Activated gamma-delta T cell treated with Interleukin-2 at 50 U/mL for 16 hours (primary cell): ENCODE measurements around the gene FAM50A.

ENCODE experiments used
- DNase-seq: peaks from one replicate; pipeline ENCODE4 v3.0.0-alpha.2; 2020

FAM50A gene

GRCh38 chrX:154466907-154467306 lies 23.0 kb downstream of the FAM50A start:
- no peak for DNase-seq

- DNase-seq: no peak
These were observed 23.6 kb downstream of the FAM50A start for GRCh38 chrX:154467556-154467955.

DNA sequence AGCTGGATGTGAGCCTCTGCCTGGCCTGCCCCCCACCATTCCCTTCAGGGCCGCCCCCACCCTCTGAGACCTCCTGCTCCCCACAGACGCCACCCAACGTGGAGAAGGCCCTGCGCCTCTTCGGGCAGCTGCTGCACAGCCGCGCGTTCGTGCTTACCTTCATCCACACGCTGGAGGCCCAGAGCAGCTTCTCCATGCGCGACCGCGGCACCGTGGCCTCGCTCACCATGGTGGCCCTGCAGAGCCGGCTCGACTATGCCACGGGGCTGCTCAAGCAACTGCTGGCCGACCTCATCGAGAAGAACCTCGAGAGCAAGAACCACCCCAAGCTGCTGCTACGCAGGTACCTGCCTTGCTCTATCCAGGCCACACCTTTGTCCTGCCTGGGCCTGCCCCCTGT lies 24.3 kb downstream of the FAM50A start:
- DNase-seq: no peak

DNA sequence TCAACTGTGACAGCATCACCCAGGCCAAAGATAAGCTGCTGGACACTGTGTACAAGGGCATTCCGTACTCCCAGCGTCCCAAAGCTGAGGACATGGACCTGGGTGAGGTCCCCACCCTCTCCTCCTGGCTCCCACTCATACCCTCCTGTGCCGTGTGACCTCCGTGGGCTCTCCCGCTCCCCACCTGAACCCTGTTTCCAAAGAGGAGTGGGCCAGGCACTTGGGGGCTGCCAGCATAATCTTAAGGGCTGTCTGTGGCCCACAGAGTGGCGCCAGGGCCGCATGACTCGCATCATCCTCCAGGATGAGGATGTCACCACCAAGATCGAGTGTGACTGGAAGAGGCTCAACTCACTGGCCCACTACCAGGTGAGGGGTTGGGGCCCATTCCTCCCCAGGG lies 25.2 kb downstream of the FAM50A start:
- DNase-seq: no peak

- DNase-seq: no peak
These were observed 25.9 kb downstream of the FAM50A start for GRCh38 chrX:154469880-154470279.

DNA sequence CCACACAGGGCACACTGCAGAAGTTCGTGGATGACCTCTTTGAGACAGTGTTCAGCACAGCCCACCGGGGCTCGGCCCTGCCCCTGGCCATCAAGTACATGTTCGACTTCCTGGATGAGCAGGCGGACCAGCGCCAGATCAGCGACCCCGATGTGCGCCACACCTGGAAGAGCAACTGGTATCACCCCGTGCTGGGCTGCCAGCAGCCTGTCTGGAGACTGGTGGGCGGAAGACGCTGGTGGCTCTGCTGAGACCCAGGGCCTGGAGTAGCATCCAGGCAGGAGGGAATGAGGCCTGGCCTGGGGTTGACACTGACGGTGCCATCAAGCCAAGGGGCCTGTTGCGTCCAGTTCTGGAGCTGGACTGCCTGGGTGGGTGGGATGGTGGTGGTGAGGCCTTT lies 26.5 kb downstream of the FAM50A start:
- DNase-seq: no peak

DNA sequence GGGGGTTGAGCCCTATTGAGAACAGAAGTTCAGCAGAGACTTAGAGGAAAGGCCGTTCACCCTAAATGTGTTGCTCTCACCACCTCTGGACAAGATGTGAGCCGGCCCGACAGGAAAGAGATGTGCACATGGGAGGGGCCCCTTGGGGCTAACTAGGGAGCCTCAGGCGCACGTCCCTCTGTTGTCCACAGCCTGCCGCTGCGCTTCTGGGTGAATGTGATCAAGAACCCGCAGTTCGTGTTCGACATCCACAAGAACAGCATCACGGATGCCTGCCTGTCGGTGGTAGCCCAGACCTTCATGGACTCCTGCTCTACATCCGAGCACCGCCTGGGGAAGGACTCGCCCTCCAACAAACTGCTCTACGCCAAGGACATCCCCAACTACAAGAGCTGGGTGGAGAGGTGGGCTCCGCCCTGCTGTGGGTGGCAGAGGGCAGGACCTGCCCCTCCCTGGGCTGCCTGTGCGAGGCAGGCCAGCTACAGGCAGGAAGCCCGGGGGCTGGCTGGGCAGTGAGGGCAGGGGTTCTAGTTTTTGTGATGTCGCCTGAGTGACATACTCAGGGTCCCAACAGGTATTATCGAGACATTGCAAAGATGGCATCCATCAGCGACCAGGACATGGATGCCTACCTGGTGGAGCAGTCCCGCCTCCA lies 27.1 kb downstream of the FAM50A start:
- no peak for DNase-seq

DNA sequence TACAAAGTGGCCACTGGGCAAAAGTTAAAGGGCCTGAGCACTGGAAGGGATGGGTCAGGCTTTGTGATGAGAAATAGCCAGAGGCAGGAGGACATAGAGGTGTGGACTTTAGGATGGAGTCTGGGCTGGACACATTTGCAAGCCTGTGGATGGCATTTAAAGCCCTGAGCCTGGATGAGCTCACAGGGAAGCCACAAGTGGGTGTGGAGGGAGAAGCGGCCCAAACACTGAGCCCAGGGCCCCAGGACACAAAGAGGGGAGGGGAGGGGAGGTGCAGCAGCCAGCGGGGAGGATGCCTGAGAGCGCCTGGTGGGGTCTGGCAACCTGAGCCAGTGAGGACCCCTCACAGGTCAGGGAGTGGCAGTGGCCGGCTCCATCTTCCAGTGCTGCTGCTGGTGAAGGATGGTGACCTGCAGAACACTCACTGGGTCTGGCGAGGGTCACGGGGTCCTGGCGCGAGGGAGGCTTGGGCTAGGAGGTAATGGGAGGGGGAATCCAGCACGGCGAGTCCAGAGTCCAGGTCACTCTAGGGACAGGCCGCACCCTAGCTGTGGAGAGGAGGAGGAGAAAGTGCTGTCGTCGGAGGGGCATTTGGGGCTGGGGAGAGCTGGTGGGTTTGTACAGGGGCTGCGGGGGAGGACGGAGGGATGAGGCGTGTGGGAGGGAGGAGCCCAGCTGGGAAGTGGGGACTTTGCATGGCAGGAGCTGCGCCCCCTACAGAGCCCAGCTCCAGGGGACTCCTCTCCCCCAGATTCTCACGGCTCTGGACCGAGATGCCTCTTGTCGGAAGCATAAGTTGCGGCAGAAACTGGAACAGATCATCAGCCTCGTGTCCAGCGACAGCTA lies 28.1 kb downstream of the FAM50A start:
- DNase-seq: no peak

DNA sequence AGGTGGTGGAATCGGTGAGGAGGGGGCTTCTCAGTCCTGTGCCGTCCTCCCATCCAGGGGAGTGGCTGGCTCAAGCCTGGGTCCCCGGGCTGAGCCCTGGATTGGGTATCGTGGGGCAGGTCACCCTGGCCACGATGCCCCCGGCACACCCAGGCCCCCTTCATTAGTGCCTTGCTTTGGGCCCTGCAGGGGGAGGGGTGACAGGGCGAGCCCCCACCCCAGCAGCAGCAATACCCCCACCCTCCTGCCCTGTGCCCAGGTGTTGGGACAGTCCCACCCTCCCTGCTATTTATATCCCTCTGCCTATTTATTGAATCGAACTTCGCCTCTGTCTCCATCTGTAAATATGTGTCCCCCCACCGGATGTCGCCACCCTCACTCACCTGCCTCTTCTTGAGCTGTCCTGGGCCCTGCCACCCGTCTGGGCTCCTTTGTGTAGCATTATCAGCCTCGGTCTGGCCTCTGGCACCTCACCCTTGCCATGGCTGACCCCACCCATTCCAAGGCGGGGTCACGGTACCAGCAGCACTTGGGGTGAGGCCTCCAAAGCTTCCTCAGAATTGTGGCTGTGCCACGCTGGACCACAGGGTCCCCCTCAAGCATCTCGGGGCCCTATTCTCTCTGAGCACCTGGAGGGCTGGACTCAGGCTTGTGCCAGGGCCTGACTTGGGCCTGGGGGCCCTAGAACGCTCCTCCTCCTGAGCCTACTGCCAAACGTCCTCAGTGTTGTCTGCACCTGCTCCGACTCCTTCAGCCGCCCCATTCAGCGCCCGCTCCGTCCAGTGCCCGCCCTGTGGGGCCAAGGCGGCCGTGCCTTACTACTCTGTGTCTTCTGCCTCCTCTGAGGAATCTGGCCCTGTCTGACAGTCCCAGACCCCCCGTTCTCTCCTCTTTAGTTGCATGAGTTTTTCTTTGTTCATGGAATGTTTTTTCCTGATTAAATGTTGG lies 29.0 kb downstream of the FAM50A start:
- DNase-seq: no peak

GRCh38 chrX:154473683-154474082 lies 29.7 kb downstream of the FAM50A start:
- DNase-seq: no peak

- DNase-seq: no peak
These were observed 32.9 kb downstream of the FAM50A start for GRCh38 chrX:154476821-154477220.

DNA sequence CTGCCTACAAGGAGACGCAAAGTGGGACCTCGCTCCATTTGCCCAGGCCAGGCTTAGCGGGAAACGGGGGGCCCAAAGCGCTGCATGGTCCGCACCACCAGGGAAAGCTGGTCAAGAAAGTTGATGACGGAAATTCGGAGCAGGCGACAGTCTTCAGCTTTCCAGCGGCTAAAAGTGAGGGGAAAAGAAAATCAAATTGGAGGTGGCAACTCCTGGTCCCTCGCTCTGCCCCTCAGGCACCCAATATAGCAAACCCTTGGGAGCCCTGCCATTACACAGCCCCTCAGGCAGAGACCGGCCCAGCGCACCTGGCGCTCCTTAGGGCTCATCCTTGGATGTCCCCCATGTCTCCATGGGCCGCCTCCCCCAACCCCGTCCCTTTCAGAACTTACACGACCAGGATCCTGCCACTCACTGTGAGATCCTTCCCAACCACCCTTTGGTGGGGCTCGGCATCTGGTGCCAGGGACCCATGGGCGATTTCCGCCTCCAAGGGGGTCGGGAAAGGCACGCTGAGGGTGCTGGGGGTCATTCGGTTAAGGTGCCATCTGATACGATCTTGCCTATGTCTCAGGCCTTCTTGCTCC lies 34.0 kb downstream of the FAM50A start:
- DNase-seq: no peak

DNA sequence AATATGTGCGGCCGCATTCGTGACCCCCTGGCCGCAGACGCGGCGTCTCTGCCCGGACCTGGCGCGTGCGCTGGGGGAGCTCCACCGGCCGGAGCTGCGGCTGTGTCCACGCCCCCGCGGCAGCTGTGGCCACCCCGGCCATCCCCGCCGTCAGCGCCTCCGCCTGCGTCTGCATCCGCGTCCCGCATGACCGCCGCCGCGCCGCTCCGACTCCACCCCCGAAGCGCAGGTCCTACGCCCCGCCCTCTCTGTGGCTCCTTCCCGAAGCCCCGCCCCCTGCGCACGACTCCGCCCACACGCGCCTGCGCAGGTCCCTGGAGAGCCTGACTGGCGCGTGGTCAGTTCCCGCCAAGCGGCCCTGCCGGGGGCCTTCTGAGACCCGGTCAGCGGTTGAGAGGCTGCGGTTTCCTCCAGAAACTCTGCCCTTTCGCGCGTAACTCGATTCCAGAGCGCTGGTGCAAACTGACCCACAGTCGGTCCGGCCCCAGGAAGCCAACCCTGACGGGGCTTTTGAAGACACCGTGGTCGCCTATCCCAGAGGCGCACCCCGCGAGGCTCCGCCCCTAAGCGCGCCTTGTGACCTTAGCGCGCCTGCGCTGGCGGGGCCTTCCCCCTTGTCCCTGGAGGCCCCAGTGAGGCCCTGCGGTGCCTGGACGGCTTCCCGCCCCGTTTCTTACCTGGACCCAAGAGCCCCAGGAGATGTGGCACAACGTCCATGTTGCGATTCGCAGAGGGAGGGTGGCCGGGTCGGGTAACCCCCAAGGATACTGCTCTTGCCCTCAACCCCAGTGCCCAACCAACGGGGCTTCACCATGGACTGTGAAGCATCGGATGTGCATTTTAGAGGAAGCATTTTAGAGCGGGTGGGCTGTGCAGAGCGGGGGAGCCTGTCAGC lies 35.0 kb downstream of the FAM50A start, which contains the start of gene LAGE3:
Gene LAGE3 (minus strand): TSS at position 554 of the 895 bp plus-strand sequence. CDS start 366 bp downstream, at position 188.
- peak; percentile 94 for DNase-seq

DNA sequence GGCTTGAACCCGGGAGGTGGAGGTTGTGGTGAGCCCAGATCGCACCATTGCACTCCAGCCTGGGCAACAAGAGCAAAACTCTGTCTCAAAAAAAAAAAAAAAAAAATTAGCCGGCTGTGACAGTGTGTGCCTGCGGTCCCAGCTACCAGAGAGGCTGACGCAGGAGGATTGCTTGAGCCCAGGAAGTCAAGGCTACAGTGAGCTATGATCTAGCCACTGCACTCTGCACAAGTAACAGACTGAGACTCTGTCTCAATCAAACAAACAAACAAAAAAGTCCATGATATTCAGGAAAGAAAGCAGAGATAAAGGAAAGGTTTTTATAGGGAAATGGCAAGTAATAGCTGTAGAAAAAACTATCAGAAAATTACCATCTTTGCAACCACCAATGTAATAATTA lies 37.3 kb downstream of the FAM50A start:
- no peak for DNase-seq

- DNase-seq: no peak
These were observed 38.1 kb downstream of the FAM50A start for GRCh38 chrX:154481911-154482601.

- no peak for DNase-seq
These were observed 38.8 kb downstream of the FAM50A start for GRCh38 chrX:154482786-154483185.

- DNase-seq: no peak
These were observed 39.4 kb downstream of the FAM50A start for GRCh38 chrX:154483325-154483724.

DNA sequence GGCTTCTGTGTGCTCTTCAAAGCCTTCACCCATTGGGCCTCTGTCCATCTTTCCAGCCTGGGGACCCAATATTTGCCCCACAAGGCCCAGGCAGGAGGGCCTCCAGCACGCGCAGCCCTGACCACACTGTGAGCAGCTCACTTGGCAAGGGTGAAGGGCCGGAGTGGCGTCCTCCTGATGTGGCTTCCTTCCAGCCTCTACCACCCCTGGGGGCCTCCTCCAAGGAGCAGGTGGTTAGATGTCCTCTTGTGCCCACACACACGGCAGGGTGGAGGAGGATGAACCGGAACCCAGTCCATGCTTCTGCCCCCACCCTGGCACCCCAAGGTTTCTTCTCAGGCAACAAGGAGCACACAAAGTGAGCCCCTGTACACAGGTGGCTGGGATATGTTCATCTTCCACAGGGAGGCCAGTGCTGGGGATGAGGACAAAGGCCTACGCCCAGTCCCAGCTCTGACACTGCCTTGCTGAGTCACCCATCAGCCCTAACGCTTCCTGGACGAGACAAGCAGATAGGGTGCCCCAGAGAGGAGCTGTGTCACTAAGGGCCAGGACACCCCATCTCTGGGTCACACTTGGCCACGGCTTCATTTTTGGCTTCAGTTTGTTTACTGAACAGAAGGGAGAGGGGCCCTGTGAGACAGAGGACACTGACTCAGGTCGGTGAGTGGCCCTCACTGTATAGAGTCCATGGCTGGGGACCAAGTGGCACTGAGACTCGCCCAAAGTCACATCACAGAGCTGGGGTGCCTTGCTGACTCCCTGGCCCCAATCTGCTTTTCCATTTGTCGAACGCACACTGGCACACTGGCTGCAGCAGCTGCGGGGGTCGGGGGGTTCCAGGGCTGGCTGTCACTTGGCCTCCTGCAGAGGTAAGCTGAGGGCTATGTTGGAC lies 40.6 kb downstream of the FAM50A start:
- no peak for DNase-seq

- no peak for DNase-seq
These were observed 41.5 kb downstream of the FAM50A start for GRCh38 chrX:154485150-154486051.
